GM18498 (cell line): ENCODE data around the gene PTPRD.
"Not testable (repeated sequence)": the region's sequence is repeated elsewhere in the genome, so short reads cannot be mapped to it uniquely, and the experiment has no call there.

Experiments used
- ATAC-seq: cut with Tn5 transposase; IDR thresholded peaks from one replicate; pipeline ENCODE4 v1.9.1; 2021; ENCODE audit warnings: mild to moderate bottlenecking, moderate library complexity; ENCODE audit not compliant: unreplicated experiment

PTPRD gene

DNA sequence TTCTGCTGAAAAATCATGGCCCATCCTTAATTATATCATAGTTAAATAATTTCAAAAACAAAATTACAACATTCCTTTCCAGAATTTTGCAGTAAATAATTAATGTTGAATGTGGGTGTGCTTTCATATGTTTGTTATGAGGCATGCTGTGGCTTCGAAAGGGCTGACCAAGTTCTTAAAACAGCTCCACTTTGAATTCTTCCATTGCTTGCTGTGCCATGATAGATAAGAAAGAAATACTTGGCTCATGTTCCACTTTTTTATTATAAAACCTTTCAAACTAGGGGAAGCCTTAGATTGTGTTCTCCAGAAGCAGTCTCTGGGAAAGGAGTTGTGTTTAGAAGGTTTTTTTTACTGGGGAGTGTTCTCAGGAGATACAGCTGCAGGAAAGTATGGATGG, 1534.5 kb downstream of the PTPRD start:
- no peak for ATAC-seq

DNA sequence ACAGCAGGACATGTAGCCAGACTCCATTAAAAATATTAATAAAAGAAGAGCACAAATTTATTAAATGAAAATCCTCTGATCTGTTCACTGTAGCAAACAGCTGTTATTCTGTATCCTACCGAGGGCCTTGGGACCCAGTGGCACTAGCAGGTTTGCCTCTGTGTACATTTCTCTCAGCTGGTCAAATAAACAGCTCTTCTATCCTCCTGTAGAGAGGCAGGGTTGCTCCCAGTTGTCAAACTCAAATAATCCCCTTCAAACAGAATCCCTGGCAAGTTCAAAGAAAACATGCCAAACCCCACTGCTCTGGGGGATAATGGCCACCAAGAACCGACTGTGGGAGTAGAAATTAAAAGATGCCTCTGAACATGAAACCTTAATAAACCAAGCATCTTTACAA, 1551.2 kb downstream of the PTPRD start:
- ATAC-seq = no peak

DNA sequence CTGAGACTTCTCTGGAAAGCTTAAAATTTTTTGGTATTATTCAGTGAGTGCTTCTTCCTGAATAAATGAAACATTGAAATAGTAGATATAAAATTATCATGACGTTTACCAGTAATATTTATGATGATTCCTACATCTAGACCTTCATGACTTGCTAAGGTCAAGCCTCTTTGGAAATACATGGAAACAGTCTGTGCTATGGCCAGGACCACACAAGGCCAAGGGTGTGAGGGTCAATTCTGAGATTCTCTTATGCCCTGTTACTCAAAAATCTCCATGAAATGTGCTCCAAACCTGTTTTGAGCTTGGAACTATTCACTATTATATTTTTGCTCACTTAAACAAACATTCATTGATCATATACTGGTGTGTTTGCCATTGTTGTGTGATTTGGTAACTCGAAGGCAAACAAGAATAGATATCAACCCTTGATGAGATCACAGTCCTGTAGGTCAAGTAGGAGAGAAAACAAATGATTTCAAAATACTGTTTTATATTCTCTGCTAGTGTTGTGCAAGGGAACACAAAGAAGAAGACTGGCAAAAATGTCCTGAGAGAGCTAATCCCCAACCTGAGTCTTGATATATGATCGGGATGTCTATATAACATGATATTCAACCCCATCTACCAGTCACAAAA, 1558.3 kb downstream of the PTPRD start:
- ATAC-seq = no peak

DNA sequence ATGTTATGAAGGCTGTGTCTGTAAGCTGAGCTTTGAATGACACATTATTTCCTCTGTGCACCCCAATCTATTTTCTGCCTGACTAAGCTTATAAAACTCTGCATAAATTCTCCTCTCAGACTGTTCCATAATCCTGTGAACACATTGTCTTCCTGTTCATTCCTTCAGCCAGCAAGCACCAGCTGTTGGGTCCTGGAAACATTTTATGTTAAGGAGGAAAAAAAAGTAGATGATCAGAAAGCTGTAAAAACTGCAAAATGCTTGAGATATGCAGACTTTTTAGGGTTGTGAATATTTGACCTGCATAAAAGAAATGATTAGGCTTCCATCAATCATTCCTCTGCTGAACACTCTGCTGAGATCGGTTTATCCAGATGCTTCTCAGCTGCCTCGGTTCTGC, 1567.2 kb downstream of the PTPRD start:
- ATAC-seq = no peak

- no peak for ATAC-seq
These were observed 1567.7 kb downstream of the PTPRD start for GRCh38 chr9:9045072-9045471.

DNA sequence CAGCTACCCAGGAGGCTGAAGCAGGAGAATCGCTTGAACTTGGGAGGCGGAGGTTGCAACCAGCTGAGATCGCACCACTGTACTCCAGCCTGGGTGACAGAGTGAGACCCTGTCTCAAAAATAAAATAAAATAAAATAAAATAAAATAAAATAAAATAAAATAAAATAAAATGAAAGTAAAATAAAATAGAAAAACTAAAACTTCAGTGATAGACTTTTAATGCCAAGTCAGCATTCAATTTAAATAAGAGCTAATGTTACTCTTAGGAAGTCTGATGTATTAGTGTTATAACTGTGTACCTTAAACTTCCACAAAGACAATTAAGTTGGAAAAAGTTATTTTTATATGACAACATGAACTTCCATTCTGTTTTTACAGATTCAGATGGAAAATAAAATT, 1569.0 kb downstream of the PTPRD start:
- ATAC-seq = not testable (repeated sequence)

GRCh38 chr9:9041756-9042155, 1571.0 kb downstream of the PTPRD start:
- no peak for ATAC-seq

- ATAC-seq = no peak
These were observed 1579.8 kb downstream of the PTPRD start for GRCh38 chr9:9033022-9033421.

GRCh38 chr9:9016597-9016996, 1596.2 kb downstream of the PTPRD start:
- ATAC-seq = no peak

DNA sequence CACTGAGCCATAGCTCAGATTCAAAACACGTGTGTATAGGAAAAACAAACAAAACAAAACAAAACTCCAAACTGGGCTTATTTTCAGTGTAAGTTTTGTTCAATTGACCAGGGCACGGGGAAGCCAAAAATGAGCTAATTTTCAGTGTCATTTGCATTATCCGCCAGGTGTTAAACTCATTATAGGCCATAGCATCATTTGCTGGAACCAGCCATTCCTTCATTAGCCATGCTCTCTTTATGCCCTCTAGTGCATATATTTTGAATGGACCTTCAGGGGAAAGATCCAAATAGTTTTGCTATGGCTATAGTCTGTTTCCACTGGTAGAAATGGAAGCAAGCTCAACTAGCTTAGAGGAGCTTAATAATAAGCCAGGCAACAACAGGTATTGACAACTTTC, 1608.0 kb downstream of the PTPRD start:
- no peak for ATAC-seq

- ATAC-seq = no peak
These were observed 1609.8 kb downstream of the PTPRD start for GRCh38 chr9:9002826-9003583.

DNA sequence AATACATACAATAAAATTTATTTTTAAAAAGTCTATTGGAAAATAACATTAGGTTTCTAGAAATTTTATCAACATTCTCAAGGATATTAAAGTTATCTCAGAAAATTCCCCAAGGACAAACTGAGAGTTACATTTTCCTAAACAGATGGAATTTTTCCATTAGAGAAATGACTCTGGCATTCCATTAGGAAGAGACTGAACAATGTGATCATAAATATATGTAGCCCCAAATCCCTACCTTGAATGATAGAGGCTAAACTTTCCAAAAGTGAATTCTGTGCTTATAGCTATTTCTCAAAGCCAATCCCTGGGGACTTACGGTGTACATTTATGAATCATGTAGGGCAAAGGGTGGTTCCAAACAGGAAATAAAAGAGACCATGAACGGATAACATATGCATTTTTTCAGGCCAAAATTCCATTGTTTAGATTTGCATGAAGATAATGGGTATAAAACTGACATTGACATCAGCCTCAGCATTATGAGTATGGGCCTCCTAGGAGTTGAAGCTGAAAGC, 1632.2 kb downstream of the PTPRD start:
- no peak for ATAC-seq

DNA sequence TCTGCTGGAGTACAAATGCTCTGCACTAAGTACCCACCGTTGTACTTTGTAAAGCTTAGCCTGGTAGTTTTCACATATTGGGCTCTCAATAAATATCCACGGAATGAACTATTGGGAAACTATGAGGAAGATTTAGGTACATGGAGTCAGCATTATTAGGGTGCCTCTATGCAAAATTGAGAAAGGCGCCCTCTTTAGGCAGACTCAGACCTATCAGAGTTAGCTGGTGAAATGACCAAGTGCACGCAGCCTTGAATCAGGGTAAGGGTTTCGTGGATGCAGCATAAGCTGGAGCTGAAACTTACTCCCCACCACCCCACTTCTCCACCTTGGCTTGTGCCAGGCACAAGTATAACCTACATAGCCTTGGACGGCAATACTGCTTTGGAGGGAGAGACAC, 1634.5 kb downstream of the PTPRD start:
- no peak for ATAC-seq

DNA sequence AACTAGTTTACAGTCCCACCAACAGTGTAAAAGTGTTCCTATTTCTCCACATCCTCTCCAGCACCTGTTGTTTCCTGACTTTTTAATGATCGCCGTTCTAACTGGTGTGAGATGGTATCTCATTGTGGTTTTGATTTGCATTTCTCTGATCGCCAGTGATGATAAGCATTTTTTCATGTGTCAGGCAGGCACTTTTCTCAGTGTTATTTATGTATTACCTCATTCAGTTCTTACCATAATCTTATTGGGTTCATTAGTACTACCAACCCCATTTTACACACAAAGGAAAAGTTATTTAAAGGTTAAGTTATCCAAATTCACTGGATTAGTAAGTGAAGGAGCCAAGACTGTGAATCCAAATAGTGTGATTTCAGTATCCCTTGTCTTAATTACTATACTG, 1644.5 kb downstream of the PTPRD start:
- ATAC-seq = not testable (repeated sequence)

- no peak for ATAC-seq
These were observed 1648.9 kb downstream of the PTPRD start for GRCh38 chr9:8963885-8964284.

- ATAC-seq = no peak
These were observed 1650.7 kb downstream of the PTPRD start for GRCh38 chr9:8962084-8962483.

DNA sequence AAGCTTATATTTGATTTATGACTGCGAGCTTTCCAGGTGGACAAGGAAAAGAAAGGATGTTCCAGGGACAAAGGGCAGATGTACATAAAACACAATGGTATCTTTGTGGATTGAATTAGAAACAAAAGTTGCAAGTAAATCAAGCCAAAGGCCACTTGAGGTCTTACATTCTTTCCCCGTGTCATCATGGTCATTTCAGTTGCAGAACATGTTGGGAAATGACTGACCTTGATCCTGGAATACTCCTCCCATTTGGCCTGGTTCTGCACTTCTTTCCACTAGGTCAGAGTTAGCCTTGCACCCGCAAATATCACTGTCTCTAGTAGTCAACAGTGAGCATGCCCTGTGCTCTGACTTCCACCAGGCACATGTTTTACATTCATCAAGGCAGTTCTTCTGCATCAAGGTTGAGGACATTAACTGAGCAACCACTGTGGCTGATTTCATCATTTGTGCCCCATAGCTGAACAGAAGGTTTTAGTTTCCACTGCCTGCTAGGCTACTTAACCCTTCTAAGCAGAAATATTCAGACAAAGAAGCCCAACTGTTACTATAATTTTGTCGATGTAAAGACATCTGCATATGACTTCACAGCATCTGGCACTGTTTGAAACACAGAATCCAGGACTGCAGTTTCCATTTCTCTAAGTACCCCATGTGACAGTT, 1651.5 kb downstream of the PTPRD start:
- no peak for ATAC-seq

GRCh38 chr9:8960254-8960653, 1652.5 kb downstream of the PTPRD start:
- ATAC-seq = no peak

DNA sequence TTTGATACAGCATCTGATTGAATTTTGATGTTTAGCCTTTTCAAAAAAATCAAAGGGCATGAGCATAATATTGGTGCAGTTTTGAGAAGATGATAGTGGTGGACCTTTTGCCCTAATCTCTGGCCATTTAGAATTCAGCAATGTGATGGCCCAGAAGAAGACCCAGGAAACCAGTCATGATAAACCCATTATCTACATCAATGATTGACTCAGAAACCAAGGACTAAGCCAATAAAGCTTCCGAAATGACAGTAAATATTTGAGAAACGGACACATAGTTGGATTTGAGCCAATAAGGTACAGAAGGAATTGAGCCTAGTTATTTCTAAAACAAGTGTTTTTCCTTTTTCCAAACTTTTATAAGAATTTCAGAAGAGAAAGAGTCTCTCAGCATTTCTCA, 1654.4 kb downstream of the PTPRD start:
- ATAC-seq = no peak

DNA sequence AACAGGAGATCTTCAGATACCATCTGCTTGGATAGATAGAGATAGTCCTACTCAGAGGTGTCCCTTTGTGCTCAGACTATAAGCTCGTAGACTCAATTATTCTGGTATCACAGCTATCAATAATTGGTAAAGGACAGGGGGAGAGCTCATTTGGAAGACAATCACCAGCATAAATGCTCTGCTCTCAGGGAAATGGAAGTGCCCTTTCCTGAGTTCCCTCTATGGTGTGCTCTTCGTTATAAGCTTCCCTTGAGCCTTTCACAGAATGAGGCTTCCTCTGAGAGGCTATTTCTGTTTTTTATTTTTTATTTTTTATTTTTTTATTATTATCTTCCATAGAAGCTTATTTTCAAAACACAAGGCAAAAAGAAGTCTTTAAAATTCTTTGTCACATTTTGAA, 1657.5 kb downstream of the PTPRD start:
- no peak for ATAC-seq

DNA sequence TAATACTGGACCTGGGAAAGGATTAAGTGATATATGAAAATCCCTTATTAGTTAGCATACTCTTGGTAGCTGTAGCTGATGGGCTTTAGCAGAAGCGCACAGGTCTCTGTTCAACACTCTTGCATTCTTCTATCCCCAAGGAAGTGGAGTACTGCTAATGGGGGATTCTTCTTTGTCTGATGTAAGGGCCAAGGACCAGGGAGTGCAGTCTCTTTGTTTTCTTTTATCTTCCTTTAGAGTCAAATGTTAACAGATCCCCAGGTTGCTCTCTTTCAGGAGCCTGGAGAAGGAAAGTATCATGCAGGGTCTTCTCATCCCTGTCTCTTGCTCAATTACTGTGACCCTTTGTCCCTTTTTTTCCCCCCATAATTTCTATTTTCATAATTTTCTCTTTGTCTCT, 1666.3 kb downstream of the PTPRD start:
- no peak for ATAC-seq

DNA sequence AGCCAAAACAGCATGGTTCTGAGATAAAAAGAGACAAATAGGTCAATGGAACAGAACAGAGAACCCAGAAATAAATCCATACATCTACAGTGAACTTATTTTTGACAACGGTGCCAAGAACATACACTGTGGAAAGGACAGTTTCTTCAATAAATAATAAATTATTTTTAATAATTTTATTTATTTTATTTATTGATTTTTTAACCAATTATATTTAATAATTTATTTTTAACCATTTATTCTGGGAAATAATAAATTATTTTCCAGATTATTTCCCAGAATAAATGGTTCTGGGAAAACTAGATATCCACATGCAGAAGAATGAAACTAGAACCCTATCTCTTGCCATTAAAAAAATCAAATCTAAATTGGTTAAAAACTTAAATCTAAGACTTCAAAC, 1669.4 kb downstream of the PTPRD start:
- no peak for ATAC-seq
